Vagina (tissue), 2 donors: Measurements from ENCODE around the gene PRSS36.

Experiments
- POLR2AphosphoS5 ChIP-seq, 2 donors: sonication (generic); formaldehyde crosslinking; IDR thresholded peaks; one replicate each; pipeline ENCODE4 v1.9.0; 2017; ENCODE audit warnings: antibody characterized with exemption in 2 of 2, mild to moderate bottlenecking in 2 of 2, low read depth in 1 of 2; ENCODE audit not compliant: insufficient read depth in 1 of 2
- TF ChIP-seq, protein P1 (sequence below), 3 experiments: fragments of 450-650 bp in 2 of 3; fragments of 200-600 bp in 1 of 3; sonication (generic) in 1 of 3; IDR thresholded peaks; one replicate each; pipeline ENCODE4 v1.5.1; 2017 to 2019; ENCODE audit warnings: antibody characterized with exemption in 3 of 3, mild to moderate bottlenecking in 2 of 3, moderate library complexity in 2 of 3

DNA sequence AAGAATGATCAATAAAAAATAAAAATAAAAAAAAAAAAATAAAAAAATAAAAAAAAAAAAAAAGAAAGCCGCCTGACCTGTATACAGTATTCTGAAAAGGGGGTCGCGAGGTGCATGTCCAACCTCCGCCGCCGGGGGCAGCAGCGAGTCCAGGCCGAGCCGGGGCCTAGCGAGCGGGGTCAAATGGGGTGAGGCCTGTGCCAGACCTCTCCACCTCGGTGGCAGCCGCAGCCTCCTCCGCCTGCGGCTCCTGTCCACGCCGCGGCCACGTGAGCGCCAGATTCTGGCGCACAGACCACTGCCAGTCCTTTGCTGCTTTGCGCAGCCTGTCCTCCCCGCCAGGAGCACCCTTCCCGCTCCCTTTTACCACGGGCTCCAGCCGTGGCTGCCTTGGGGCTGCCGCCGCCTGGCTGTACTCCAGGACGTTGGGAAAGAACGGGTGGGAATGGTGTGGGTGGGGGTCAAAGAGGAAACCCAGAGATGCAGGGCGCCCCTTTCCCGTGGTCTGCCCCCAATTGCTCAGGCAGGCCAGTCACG lies 44.1 kb downstream of the PRSS36 start:
- TF ChIP-seq, protein P1, sequence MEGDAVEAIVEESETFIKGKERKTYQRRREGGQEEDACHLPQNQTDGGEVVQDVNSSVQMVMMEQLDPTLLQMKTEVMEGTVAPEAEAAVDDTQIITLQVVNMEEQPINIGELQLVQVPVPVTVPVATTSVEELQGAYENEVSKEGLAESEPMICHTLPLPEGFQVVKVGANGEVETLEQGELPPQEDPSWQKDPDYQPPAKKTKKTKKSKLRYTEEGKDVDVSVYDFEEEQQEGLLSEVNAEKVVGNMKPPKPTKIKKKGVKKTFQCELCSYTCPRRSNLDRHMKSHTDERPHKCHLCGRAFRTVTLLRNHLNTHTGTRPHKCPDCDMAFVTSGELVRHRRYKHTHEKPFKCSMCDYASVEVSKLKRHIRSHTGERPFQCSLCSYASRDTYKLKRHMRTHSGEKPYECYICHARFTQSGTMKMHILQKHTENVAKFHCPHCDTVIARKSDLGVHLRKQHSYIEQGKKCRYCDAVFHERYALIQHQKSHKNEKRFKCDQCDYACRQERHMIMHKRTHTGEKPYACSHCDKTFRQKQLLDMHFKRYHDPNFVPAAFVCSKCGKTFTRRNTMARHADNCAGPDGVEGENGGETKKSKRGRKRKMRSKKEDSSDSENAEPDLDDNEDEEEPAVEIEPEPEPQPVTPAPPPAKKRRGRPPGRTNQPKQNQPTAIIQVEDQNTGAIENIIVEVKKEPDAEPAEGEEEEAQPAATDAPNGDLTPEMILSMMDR (IDR thresholded peaks at IDR 0.05): peak; percentile 18 to 71 (median 67)
- TF ChIP-seq POLR2AphosphoS5 (IDR thresholded peaks at IDR 0.05; ENCODE audit: insufficient read depth in 1 of 2, low read depth in 1 of 2): peak in 1 of 2 donors; percentile 55
